HL-60/S4 (cell line): ENCODE measurements around the gene UBE2D4.

Experiments used
- in situ Hi-C: fragments of 300-500 bp; cut with MboI; formaldehyde crosslinking; loops from 2 replicates; pipeline ENCODE4 v1.14.3; 2022; ENCODE audit warnings: low sequenced_read_pairs

Gene UBE2D4

GRCh38 chr7:43906331-43907010, 19.8 kb upstream of the UBE2D4 start, which contains the start of gene URGCP:
TSS of gene URGCP (minus strand) at chr7:43906596. CDS start at chr7:43906575, 21 bp downstream.
- in situ Hi-C loops = no loop called here

GRCh38 chr7:43914795-43915194, 11.4 kb upstream of the UBE2D4 start:
- in situ Hi-C loops = no loop called here

DNA sequence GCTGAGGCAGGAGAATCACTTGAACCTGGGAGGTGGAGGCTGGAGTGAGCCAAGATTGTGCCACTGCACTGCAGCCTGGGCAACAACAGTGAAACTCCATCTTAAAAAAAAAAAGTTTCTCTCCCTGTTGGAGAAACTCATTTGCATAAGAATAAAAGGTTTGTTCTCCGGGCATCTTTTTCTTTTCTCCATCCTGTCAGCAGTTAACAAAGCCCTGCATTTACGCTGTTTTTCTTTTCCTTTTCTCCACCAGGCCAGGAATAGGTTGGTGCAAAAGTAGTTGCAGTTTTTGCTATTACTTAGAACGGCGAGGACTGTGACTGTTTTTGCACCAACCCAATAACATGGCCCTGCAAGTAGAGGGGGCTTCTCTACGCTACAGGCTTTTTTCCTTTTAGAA, 10.3 kb upstream of the UBE2D4 start:
- in situ Hi-C loops = no loop called here

- in situ Hi-C loops = no loop called here
These were observed 4.8 kb upstream of the UBE2D4 start for GRCh38 chr7:43921423-43921822.

GRCh38 chr7:43922726-43923125, 3.5 kb upstream of the UBE2D4 start:
- in situ Hi-C loops = no loop called here

DNA sequence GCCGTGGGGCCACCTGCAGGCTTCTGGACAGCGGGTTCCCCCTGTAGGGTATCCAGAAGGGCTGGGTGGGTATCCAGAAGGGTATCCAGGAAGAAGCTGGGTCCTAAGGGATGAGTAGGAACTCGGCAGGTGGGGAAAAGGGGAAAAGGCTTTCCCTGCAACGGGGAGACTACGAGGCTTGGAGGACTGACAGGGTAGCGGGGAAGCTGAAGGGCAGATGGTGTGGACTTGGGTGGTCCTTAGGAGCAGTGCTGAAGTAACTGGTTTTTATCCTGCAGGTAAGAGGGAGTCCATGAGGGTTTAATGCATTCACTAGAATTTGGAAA, 525 bp downstream of the UBE2D4 start:
- in situ Hi-C loops = no loop called here

DNA sequence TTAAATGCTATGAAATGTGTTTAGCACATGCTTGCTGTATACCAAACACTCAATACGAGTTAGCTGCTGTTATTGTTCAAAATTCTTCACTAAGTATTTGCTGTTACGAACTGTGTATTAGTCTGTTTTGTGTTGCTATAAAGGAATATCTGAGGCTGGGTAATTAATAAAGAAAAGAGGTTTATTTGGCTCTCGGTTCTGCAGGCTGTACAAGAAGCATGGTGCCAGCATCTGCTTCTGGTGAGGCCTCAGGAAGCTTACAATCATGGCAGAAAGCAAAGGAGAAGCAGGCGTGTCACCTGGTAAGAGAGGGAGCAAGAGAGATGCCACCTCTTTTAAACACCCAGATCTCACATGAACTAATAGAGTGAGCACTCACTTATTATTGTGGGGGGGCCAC, 1.6 kb downstream of the UBE2D4 start:
- in situ Hi-C loops = no loop called here

- in situ Hi-C loops = no loop called here
These were observed 3.6 kb downstream of the UBE2D4 start for GRCh38 chr7:43929529-43930457.

DNA sequence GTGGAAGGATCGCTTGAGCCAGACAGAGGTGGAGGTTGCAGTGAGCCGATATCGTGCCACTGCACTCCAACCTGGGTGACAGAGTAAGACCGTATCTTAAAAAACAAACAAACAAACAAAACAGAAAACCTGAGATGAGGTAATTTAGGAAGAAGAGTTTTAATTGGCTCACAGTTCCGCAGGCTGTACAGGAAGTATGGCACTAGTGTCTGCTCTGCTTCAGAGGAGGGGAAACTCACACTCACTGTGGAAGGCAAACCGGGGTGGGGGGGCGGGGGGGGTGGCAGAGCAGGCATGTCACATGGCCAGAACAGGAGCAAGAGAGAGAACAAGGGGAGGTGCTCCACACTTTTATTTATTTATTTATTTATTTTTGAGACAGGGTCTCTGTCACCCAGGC, 5.1 kb downstream of the UBE2D4 start:
- in situ Hi-C loops = no loop called here

- in situ Hi-C loops = no loop called here
These were observed 7.8 kb downstream of the UBE2D4 start for GRCh38 chr7:43933902-43934560.

DNA sequence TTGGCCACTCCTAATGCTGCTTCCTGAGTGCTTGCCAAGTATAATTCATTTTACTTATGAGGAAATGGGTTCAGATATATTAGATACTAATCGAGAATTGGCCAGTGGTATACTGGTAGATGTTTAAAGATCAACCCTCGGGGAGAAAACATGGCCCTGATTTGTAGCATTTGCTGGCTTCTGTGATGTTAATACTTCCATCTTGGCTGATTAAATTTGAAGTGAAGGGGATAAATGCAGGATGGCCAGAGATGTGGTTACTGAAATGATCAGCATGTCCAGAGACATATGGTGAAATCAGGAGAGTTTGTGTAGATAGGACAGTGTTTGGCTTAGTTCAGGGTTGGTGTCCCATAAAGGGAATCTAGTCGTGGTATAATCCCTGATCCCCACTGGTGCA, 11.2 kb downstream of the UBE2D4 start:
- in situ Hi-C loops = no loop called here

DNA sequence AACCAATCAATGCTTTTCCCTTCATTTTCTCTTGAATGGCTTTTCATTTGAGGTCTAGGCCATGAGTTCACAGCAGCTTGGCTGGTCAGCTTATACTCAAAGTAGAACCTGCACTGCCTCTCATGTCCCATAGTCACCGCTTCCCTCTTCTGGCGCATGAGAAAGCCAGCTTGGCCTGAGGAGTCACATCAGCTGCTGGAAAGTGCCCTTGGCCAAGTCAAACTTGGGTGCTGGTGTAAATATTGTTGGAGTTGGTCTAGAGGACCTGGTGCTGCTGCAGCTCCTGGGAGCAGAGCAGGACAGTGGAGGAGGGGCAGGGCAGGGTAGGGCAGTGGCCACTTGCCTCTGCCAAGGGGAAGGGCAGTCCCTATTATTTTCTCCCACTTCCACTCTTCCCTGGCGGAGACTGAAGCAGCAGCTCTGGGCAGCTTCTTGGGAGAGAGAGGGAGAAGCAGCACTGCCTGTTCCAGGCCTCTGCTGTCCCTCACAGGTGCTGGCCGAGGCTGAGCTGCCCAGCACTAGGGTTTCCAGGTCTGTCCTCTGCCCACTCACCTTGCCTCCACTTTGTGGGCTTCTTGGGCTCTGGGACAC, 12.8 kb downstream of the UBE2D4 start:
- in situ Hi-C loops = no loop called here

GRCh38 chr7:43942250-43942649, 16.0 kb downstream of the UBE2D4 start:
- in situ Hi-C loops = no loop called here

DNA sequence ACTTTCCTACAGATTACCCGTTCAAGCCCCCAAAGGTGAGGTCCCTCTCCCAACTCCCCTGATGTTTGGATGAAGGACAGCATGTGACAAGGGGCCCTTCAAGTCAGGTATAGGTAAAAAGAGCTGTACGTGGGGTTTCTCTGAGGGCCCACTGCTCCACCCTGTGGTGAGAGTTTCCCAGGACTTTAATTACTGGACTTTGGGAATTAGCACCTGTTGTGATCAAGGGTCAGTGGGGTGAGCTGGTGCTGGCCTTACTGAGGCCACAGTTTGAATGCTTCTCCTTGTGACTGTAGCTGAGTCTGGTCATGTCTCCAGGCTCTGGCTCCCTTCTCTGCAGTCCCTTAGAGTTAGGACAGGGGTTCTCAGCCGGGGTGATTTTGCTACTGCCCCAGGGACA, 16.8 kb downstream of the UBE2D4 start:
- in situ Hi-C loops = no loop called here

- in situ Hi-C loops = no loop called here
These were observed 17.4 kb downstream of the UBE2D4 start for GRCh38 chr7:43943417-43944187.

DNA sequence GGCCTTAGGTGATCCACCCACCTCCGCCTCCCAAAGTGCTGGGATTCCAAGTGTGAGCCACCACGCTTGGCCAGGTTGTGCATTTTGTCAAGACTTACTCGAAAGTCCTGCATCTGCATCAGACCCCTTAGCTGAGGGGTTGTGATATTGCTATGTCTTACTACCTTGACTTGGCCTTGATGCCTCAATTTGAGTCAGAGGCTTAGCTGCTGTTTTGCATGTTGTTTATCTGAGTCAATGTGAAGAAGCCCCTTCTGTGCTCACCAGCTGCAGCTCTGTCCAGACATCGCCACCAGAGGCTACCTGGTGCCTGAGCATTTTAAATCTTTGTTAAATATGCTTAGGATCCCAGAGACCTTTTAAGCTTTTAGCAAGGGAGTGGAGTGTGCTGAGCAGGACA, 18.1 kb downstream of the UBE2D4 start:
- in situ Hi-C loops = no loop called here

DNA sequence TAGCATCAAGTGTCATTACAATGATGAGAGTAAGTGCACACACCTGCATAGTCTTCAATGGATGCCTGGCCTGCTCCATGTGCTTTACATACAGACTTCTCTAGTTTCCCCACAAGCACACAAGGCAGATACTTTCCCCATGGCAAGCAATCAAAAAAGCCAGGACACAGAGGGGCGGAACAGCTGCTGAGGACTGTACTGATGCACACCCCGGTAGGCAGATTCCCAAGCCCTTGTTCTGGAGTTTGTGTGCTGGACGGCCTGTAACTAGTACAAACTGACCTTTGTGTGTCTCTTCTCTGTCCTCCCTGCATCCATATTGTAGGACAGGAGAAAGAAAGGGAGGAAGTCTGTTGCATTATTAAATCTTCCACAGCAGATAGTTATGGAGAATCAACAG, 25.8 kb downstream of the UBE2D4 start:
- in situ Hi-C loops = no loop called here

- in situ Hi-C loops = no loop called here
These were observed 26.8 kb downstream of the UBE2D4 start for GRCh38 chr7:43953071-43953470.

DNA sequence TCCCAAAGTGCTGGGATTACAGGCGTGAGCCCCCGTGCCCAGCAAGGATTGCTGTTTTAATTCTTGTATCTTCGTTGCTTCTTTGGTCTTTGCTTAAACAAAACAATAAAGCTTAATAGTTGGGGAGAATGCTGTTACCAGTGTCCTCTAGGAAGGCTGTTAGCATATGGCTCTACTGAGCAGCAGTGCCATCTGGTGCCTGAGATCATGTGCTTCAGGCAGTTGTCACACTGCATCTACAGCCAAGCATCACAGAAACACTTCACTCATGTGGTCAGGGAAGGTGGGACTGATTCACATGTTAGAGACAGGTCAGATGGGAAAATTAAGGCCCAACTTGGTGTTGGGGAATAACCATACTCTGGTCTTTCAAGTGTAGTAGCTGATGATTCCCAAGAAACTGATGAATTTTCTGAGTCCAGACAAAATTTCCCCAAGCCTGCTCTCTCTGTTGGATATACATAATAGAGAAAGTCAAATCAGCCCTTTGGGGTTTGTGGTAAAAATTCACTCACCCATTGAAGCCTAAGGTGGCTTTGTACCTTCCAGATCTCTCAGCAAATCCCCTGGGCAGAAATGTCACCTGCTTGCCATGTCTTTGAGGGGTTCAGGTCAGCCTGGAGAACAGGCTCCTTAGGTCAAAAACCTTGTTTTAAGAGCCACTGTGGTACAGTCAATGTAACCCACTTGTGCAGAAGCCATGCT, 28.4 kb downstream of the UBE2D4 start:
- in situ Hi-C loops = no loop called here

DNA sequence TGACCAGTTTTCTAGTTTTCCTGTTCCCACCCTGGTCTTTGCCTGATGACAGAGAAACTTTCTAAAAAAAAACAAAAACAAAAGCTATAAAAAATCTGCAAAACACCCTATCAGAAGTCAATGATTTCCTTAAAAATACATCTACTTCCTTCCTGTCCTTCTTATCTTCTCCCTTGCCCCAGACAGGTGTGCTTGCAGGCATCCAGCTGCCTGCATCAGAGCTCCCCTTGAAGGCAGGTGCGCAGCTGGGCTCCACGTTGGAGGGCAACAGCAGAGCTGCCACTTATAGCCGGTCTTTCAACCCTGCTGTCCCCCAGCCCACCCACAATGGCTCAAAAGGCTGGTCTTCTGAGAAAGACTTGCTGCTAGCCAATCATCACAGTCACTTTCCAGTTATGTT, 29.8 kb downstream of the UBE2D4 start:
- in situ Hi-C loops = no loop called here
